GM21447 (cell line): Measurements from ENCODE around the gene CDK4.

ENCODE experiments used
- ATAC-seq: cut with Tn5 transposase; IDR thresholded peaks from one replicate; pipeline ENCODE4 v1.9.1; 2021; ENCODE audit not compliant: unreplicated experiment

CDK4 gene

GRCh38 chr12:57772429-57773322 lies 20.6 kb upstream of the CDK4 start, which contains the start of gene EEF1AKMT3:
Gene EEF1AKMT3 (plus strand): TSS chr12:57772614. CDS start chr12:57772725, 111 bp downstream.
- ATAC-seq: peak; percentile 37

DNA sequence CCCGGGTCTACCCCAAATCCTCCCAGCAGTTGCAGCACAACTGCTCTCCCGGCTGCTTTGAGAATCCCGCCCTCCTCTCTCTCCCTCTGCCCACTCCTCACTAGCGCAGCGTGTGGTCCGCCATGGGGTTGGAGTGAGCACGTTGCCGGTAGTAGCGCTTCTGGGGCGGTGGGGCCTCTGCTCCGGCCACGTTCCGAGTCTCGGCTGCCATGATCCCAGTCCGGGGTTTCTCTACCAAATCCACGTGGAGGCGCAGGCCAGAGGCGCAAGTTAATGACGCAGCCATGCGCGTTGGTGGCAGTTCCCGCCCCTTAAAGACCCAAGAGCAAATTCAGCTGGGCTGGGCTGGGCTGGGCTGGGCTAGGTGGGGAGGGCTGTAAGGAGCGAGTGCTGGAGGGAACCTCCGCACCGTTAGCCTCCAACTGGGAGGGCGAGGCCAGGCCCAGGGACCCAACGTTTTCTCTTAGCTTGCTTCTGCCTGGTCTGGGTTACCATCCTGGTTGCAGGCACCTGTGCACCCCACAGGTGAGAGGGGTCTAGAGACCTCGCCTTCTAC lies 19.8 kb upstream of the CDK4 start, which contains the start of gene METTL1:
TSS of gene METTL1 (minus strand) at position 233 of the 556 bp plus-strand sequence. CDS start at position 211, 22 bp downstream.
- peak; percentile 81 for ATAC-seq

GRCh38 chr12:57771236-57771872 lies 19.2 kb upstream of the CDK4 start:
- ATAC-seq: peak; percentile 72

- no peak for ATAC-seq
Observed at GRCh38 chr12:57770734-57771133, 18.6 kb upstream of the CDK4 start.

GRCh38 chr12:57769594-57769993 lies 17.5 kb upstream of the CDK4 start:
- ATAC-seq: no peak

- no peak for ATAC-seq
Observed at GRCh38 chr12:57767876-57768275, 15.8 kb upstream of the CDK4 start.

- no peak for ATAC-seq
Observed at GRCh38 chr12:57767305-57767698, 15.2 kb upstream of the CDK4 start.

GRCh38 chr12:57766464-57767304 lies 14.6 kb upstream of the CDK4 start, which contains the start of gene CYP27B1:
Gene CYP27B1 (minus strand): TSS chr12:57767078. CDS start chr12:57767041, 37 bp downstream.
- no peak for ATAC-seq

DNA sequence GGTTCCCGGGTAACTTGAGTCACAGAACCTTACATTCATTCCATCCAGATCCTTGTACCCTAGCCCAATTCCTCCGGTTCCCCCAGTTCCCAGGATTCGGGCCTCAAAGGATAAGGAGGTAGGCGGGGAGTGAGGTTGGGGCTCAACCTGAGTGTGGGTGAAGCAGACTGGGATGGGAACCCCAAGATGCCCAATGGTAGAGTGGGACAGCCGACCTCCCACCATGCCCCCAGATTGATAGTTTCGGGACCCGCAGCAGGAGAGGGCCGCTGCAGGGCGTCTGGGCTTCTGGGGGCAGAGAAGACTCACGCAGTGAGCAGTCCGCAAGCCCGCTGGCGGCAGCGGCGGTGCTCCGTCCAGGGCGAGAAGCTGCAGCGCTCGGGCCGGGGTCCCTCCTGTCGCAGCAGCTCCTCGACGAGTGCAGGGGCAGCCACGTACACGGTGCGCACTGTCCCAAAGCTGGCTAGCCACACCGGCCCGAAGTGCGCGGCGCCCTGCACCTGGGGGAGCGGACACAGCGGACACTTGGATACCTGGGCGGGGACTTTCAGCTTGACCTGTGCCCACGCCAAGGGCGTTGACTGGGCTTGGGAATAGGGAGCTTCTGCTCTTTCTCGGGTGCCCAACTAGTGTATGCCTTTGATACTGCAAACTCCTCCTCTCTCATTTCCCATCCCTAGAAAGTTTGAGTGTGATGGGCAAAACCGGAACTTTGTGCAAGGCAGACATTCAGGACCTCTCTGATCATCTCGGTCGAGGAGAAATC lies 13.8 kb upstream of the CDK4 start:
- no peak for ATAC-seq

DNA sequence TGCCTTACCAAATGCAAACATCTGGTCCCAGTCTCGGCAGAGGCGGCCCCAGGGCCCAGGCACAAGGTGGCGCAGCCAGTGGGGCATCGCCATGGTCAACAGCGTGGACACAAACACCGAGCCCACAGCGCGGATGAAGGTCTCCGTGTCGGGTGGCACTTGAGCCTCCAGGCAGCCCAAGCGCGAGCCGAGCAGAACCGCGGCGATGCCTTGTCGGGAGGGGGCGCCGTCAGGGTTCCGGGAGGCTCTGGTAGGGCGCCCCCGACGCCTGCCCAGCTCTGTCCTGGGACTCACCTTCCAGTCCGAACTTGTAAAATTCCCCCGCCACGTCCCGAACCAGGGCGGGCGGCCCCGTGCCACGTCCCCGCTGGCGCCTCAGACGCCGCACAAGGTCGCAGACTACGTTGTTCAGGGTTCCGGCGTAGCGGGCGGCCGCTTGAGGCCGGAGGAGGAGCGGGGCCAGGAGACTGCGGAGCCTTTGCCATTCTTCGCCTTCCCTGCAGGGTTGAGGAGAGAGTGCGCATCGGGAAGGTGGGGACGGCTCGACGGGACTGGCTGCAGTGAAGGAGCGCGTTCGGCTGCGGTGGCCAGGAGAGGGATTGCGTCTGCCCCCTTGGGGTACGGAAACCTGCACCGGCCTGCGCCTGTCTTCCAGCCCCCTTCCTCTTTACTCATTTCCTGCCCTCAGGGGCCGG lies 13.0 kb upstream of the CDK4 start:
- no peak for ATAC-seq

GRCh38 chr12:57764662-57765002 lies 12.5 kb upstream of the CDK4 start:
- ATAC-seq: no peak

DNA sequence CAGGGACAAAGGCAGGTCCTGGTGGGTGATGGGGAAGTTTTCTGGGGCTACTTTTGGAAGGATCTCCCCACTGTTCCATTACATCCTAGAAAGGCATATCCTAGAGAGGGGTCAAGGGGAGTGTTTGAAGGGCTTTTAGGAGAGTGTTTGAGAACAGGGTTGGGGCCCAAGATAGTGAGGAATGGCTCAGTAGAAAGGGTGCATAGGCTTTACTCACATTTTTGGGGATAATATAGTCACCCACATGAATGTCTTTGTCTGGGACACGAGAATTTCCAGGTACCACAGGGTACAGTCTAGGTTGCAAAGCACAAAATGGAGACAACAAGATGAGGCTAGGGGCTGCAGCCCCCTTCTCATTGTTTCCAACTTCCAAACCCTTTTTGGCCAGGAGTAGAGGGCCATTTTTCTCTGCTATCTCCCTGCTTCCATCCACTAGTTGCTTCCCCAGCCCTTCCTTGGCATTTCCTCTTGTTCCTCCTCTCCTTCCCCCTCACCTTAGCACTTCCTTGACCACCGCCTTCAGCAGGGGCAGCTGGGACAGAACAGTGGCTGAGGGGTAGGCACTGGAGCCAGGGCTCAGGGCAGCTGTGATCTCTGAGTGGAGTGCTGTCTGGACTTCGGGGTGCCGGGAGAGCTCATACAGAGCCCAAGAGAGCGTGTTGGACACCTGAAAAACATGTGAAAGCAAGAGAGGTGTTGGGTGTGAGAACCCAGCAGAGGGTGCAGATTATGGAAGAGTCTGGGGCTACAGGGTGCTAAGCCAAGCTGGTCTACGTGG lies 12.0 kb upstream of the CDK4 start:
- no peak for ATAC-seq

DNA sequence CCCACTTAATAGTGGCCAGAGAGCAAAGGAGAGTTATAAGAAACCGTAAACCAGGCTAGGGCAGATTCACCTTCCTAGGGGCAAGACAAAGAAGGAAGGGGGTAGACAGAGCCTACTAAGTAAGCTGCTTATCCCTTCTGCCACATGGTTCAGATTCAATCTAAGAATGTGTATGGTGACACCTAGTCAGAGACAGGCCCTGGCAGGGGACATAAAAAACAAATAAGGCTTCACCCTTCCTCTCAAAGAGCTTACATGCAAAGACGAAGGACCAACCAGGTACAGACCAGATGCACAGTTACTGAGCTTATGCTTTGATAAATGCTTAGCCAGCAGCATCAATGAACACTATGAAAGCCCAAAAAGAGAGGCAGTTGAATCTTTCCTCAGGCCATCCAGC lies 10.4 kb upstream of the CDK4 start:
- ATAC-seq: no peak

DNA sequence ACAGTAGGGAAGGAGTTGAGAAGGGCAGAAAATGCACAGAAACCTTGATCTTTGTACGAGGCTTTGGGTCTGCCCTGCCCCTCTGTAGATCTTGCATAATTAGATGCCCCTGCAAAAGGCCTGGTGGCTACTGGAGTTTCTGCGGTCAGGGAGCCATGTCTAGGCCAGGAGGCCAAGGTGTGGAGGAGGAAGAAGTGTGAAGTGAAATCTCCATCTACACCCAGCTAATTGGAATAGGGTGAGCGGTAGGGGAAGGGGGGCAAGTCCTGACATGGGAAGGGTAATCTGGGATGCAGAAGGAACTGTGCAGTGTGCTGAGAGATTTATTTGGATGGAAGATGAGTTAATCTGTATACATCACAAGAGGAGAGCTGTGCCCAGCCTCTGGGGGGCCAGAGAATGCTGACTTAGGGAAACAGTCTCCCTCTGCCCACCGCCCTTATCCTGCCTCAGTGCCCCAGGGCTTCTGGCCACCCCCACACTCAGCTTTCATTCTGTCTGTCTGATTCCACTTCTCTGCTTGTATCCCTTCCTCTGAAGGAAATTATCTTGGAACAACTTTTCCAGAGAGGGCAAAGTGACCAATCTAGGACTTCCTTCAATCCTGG lies 9.4 kb upstream of the CDK4 start:
- no peak for ATAC-seq

DNA sequence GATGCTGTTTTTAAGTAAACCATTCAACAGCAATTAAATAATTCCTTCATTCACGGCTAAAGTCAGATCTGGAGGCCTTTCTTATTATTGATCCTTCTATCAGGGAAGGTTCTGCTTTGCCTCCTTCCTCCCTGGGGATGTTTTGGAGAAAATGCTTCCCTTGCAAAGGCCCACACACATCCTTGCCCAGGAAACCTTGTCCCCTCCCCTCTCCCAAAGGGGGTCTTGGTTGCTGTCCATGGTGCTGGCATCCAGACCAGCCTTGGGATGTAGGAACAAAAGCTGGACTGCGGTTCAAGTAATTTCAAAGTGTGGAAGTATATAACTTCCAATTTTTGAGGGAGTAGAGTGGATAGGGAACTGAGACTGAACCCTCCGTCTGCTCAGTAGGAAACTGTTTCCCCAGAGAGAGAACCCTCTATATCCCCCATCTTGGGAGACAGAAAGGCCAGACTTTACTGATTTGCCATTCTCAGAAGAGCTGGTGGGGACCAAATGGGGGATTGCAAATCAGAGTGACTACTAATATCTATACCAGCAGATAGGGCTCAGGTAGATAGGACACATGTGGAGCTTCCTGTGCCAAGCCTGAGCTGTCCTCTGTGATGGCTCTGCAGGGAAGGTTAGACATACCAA lies 8.4 kb upstream of the CDK4 start:
- no peak for ATAC-seq

DNA sequence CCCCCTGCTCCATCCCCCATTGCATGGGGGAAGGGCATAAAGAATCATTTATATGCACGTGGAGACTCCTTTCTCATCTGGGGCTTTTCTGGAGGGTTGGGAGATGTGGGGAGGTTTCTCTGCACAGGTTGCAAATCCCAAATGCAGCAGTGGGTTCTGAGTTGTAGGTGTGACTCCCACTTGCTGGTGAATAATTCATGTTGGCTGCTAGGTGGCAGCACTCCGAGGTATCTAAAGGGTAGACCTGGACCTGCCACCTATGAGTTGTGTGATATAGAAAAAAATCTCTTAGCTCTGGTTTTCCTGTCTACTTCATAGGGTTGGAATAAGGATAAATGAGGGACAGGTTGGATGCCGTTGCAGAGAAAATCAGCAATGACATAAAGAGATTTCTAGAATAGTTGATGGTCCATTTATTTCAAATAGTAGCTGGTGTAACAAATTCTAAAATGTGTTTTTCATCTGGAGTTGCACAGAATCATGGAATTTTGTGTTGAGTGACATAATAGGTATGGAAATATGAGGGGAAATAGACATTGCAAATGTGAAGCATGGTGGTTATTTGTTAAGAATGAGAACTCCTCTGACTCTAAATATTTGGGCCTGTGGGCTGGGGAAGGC lies 7.4 kb upstream of the CDK4 start:
- ATAC-seq: no peak

GRCh38 chr12:57758552-57759359 lies 6.6 kb upstream of the CDK4 start:
- ATAC-seq: no peak
